ACC112 (cell line): Measurements from ENCODE around the gene DHFR2.
A peak's percentile ranks its signal among the peaks of the same experiment; 100 is the strongest.
"Not testable (repeated sequence)": the region's sequence is repeated elsewhere in the genome, so short reads cannot be mapped to it uniquely, and the experiment has no call there.

Source experiments
- H2AFZ ChIP-seq: fragments of 200-600 bp; sonication (generic); one replicate; pipeline ENCODE4 v1.6.0; 2017; ENCODE audit warnings: antibody characterized with exemption, low read length; ENCODE audit not compliant: unreplicated experiment
- H3K27ac ChIP-seq: fragments of 200-600 bp; sonication (generic); 2 replicates; pipeline ENCODE4 v1.5.1; 2014; ENCODE audit warnings: low read depth, mild to moderate bottlenecking, antibody characterized with exemption, low read length, moderate library complexity
- H3K27me3 ChIP-seq: fragments of 200-600 bp; sonication (generic); 2 replicates; pipeline ENCODE4 v1.6.1; 2014; ENCODE audit warnings: mild to moderate bottlenecking, antibody characterized with exemption, low read length, moderate library complexity, mixed read lengths; ENCODE audit not compliant: insufficient read depth
- H3K36me3 ChIP-seq: fragments of 200-600 bp; sonication (generic); 2 replicates; pipeline ENCODE4 v1.6.1; 2016; ENCODE audit warnings: mild to moderate bottlenecking, antibody characterized with exemption, low read length, moderate library complexity, mixed read lengths; ENCODE audit not compliant: insufficient read depth
- H3K4me1 ChIP-seq: fragments of 200-600 bp; sonication (generic); one replicate; pipeline ENCODE4 v1.6.1; 2016; ENCODE audit warnings: low read length, mixed read lengths; ENCODE audit not compliant: insufficient read depth, unreplicated experiment, control insufficient read depth
- H3K4me3 ChIP-seq: fragments of 200-600 bp; sonication (generic); 2 replicates; pipeline ENCODE4 v1.5.1; 2014; ENCODE audit warnings: mild to moderate bottlenecking, low read depth, low read length
- H3K79me2 ChIP-seq: fragments of 200-600 bp; sonication (generic); one replicate; pipeline ENCODE4 v1.6.0; 2016; ENCODE audit warnings: low read length; ENCODE audit not compliant: control insufficient read depth, unreplicated experiment, insufficient read depth

DHFR2 gene

GRCh38 chr3:94062513-94063404 is at the start of gene DHFR2, which contains the start of gene NSUN3:
Gene DHFR2 (minus strand): TSS chr3:94062916. CDS start chr3:94061511, 1,405 bp downstream.
Gene NSUN3 (plus strand): TSS chr3:94063061. CDS start chr3:94063127, 66 bp downstream.
- Histone ChIP-seq H2AFZ (peak within 1 kb of the TSS; percentile 87), H3K4me1 (peaks cover 23% of the 10 kb centered on the region), H3K27me3 (no peaks in the 10 kb centered on the region), H3K27ac (peak within 1 kb of the TSS; percentile 89), H3K36me3 (peaks cover 13% of the 10 kb centered on the region), H3K79me2 (peaks cover 14% of the 10 kb centered on the region), H3K4me3 (peak within 1 kb of the TSS; percentile 96)

DNA sequence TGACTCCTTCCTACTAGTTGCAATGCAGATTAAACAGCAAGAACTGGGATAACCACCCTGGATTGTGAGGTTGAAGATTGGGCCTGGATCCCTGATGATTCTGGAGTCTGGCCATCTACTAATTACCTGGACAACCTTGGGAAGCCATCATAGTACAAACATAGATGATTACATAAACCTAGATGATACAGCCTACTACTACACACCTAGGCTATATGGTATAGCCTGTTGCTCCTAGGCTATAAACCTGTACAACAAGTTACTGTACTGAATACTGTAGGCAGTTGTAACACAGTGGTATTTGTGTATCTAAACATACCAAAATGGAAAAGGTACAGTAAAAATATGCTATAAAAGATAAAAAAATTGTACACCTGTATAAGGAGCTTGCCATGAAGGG is 48.1 kb upstream of the DHFR2 start:
- Histone ChIP-seq H3K79me2 (no peaks in the 10 kb centered on the region), H3K4me3 (no peak overlapping the region), H3K4me1 (no peaks in the 10 kb centered on the region), H3K27ac (no peak overlapping the region), H3K27me3 (no peaks in the 10 kb centered on the region), H3K36me3 (no peaks in the 10 kb centered on the region), H2AFZ (no peak overlapping the region)

DNA sequence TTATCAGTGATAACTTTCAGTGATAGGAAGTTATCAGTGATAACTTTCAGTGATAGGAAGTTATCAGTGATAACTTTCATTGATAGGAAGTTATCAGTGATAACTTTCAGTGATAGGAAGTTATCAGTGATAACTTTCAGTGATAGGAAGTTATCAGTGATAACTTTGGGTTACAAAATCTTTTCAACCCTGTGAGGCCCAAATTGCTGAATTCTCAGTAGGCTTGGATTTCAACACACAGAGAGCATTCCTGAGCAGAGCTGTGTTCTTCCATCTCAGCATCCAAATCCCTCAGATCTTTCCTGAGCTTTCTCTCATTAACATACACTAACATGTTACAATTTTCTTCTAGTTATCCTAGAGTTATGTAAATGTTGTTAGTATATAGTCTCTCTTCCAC is 47.5 kb upstream of the DHFR2 start:
- H3K27me3 ChIP-seq, H3K27ac ChIP-seq, H3K4me3 ChIP-seq, H3K36me3 ChIP-seq, H2AFZ ChIP-seq, H3K79me2 ChIP-seq, H3K4me1 ChIP-seq: not testable (repeated sequence)

- H3K4me3 ChIP-seq: no peak overlapping the region
- H3K79me2 ChIP-seq: no peaks in the 10 kb centered on the region
- H3K4me1 ChIP-seq: peaks cover 3% of the 10 kb centered on the region
- no peaks in the 10 kb centered on the region for H3K27me3 ChIP-seq
- H3K27ac ChIP-seq: no peak overlapping the region
- H3K36me3 ChIP-seq: no peaks in the 10 kb centered on the region
- no peak overlapping the region for H2AFZ ChIP-seq
Observed at GRCh38 chr3:94106268-94106667, 43.6 kb upstream of the DHFR2 start.

DNA sequence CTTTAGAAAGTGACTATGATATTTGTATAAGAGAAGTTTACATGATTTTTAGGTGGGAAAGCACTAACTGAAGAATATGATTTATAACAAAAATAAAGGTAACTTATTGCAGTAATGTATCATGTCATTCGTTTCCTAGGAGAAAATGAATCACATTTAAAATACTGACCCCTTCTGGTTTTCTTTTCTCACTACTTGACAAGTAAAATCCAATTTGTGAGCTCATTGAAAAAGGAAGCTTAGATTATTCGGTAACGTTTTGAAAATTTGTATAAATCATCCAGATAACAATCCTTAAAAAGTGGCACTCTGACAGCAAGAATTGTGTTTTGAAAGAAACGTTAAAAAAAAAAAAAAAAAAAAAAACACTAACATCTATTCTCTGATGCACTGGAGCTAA is 39.1 kb upstream of the DHFR2 start:
- no peak overlapping the region for H2AFZ ChIP-seq
- H3K4me1 ChIP-seq: peaks cover 7% of the 10 kb centered on the region
- peaks cover 6% of the 10 kb centered on the region; the same call in 1 of the 2 replicates for H3K36me3 ChIP-seq

DNA sequence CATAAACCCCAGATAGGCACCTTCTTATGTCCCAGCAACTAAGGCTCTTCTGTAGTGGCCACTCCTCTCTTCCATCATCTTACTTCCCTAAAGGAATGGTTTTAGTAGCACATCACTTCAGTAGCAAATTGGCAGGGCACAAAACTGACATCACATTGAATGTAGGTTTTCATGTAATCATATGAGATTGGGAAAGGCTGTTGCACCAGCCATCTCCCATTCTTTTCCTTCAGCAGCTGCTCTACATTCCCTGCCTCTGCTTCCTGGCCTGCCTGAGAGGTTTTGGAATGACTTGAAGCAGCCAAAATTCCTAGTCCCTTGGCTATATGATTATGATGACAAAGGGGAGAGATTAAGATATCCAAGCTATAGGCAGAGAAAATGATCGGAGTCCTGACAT is 36.6 kb upstream of the DHFR2 start:
- no peak overlapping the region for H3K27ac ChIP-seq
- H3K4me1 ChIP-seq: peaks cover 7% of the 10 kb centered on the region
- H3K4me3 ChIP-seq: no peak overlapping the region
- no peak overlapping the region for H2AFZ ChIP-seq
- no peaks in the 10 kb centered on the region for H3K27me3 ChIP-seq
- no peaks in the 10 kb centered on the region for H3K79me2 ChIP-seq
- peaks cover 13% of the 10 kb centered on the region; the same call in 1 of the 2 replicates for H3K36me3 ChIP-seq

More for the DNA sequence above, 39.1 kb upstream of the DHFR2 start:
- Histone ChIP-seq H3K4me3 (no peak overlapping the region), H3K79me2 (no peaks in the 10 kb centered on the region), H3K27me3 (no peaks in the 10 kb centered on the region), H3K27ac (no peak overlapping the region)

- Histone ChIP-seq H3K4me3 (no peak overlapping the region), H3K4me1 (peaks cover 7% of the 10 kb centered on the region), H2AFZ (no peak overlapping the region), H3K79me2 (no peaks in the 10 kb centered on the region), H3K27me3 (no peaks in the 10 kb centered on the region), H3K27ac (no peak overlapping the region), H3K36me3 (peaks cover 13% of the 10 kb centered on the region; the same call in 1 of the 2 replicates)
Observed at GRCh38 chr3:94098452-94098851, 35.7 kb upstream of the DHFR2 start.

GRCh38 chr3:94095111-94095510 is 32.4 kb upstream of the DHFR2 start:
- peaks cover 3% of the 10 kb centered on the region for H3K4me1 ChIP-seq
- no peak overlapping the region for H3K4me3 ChIP-seq
- H3K79me2 ChIP-seq: no peaks in the 10 kb centered on the region
- no peaks in the 10 kb centered on the region for H3K27me3 ChIP-seq
- H3K36me3 ChIP-seq: peaks cover 13% of the 10 kb centered on the region; the same call in 1 of the 2 replicates
- no peak overlapping the region for H2AFZ ChIP-seq
- H3K27ac ChIP-seq: no peak overlapping the region

DNA sequence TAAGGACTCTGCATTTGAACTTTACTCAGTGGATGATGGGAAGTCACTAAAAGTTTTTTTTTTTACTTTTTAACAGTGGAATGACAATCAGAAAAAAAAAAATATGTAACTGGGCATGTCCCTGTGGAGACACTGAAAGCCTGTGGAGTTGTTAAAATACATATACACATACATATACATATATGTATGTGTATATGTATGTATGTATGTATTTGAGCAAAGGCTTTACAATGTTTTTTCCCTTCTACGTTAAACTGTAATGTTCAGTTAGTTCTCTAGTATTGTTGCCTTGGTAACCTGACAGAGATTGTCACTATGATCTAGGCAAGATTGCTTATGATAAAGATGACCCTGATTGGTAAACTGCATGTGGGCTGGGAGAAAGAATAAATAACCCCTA is 30.4 kb upstream of the DHFR2 start:
- Histone ChIP-seq H2AFZ (no peak overlapping the region), H3K4me1 (no peaks in the 10 kb centered on the region), H3K79me2 (no peaks in the 10 kb centered on the region), H3K27ac (no peak overlapping the region), H3K4me3 (no peak overlapping the region), H3K27me3 (no peaks in the 10 kb centered on the region), H3K36me3 (peaks cover 13% of the 10 kb centered on the region; the same call in 1 of the 2 replicates)

DNA sequence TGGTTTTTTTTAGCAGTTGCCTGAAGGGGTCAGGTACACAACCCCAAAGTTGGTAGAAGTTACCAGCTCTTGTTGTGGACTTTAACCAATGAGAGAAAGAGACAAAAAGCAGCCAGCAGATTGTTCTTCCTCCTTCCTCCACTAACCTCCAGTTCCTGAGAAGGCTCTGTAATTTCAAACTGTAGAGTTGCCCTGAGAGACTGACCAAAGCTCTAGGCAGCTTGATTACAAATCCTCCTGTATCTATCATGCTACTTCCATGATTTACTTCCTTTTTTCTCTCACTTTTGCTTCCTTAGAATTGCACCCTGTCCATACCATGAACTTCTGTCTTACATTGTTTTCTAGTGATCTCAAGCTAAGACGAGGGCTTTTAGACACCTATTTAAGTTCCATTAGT is 29.4 kb upstream of the DHFR2 start:
- no peak overlapping the region for H3K4me3 ChIP-seq
- no peaks in the 10 kb centered on the region for H3K79me2 ChIP-seq
- H3K4me1 ChIP-seq: no peaks in the 10 kb centered on the region
- H3K36me3 ChIP-seq: 0 out of 2 replicates have a peak, but pooled peaks cover 7% of the 10 kb centered on the region
- H2AFZ ChIP-seq: no peak overlapping the region
- no peak overlapping the region for H3K27ac ChIP-seq
- no peaks in the 10 kb centered on the region for H3K27me3 ChIP-seq

GRCh38 chr3:94089126-94089525 is 26.4 kb upstream of the DHFR2 start:
- Histone ChIP-seq H3K4me3 (no peak overlapping the region), H3K27me3 (no peaks in the 10 kb centered on the region), H3K27ac (no peak overlapping the region), H3K4me1 (no peaks in the 10 kb centered on the region), H3K79me2 (no peaks in the 10 kb centered on the region), H3K36me3 (no peaks in the 10 kb centered on the region; the same call in none of the 2 replicates), H2AFZ (no peak overlapping the region)
